OCI-LY1 (cell line): ENCODE measurements around the gene HNF1A.

Experiments used
- H2AFZ ChIP-seq: fragments of 200-600 bp; sonication (generic), shearing (Covaris generic); 2 replicates; pipeline ENCODE4 v1.6.0; 2014; ENCODE audit warnings: antibody characterized with exemption, mild to moderate bottlenecking, low read length
- H3F3A ChIP-seq: fragments of 200-600 bp; sonication (generic), shearing (Covaris generic); 2 replicates; pipeline ENCODE4 v1.6.0; 2014; ENCODE audit warnings: mild to moderate bottlenecking, antibody characterized with exemption, low read length, moderate library complexity; ENCODE audit not compliant: insufficient read depth
- H3K27ac ChIP-seq: fragments of 200-600 bp; sonication (generic); 2 replicates; pipeline ENCODE4 v1.5.1; 2014; ENCODE audit warnings: low read length, mixed run types, mild to moderate bottlenecking, low read depth; ENCODE audit not compliant: poor library complexity, severe bottlenecking
- H3K27me3 ChIP-seq: fragments of 200-600 bp; sonication (generic); 2 replicates; pipeline ENCODE4 v1.6.0; 2014; ENCODE audit warnings: antibody characterized with exemption, mild to moderate bottlenecking, low read length, moderate library complexity; ENCODE audit not compliant: insufficient read depth
- H3K36me3 ChIP-seq: fragments of 200-600 bp; sonication (generic); 2 replicates; pipeline ENCODE4 v1.6.1; 2014; ENCODE audit warnings: mild to moderate bottlenecking, antibody characterized with exemption, low read length, moderate library complexity, mixed read lengths; ENCODE audit not compliant: insufficient read depth
- H3K4me1 ChIP-seq: fragments of 200-600 bp; sonication (generic); 2 replicates; pipeline ENCODE4 v1.5.1; 2014; ENCODE audit warnings: mild to moderate bottlenecking, low read length, moderate library complexity; ENCODE audit not compliant: insufficient read depth, severe bottlenecking
- H3K4me2 ChIP-seq: fragments of 200-600 bp; sonication (generic), shearing (Covaris generic); 2 replicates; pipeline ENCODE4 v1.6.1; 2014; ENCODE audit warnings: low read length
- H3K4me3 ChIP-seq: fragments of 200-600 bp; sonication (generic); 2 replicates; pipeline ENCODE4 v1.5.1; 2014; ENCODE audit warnings: low read length, low read depth, mild to moderate bottlenecking, mixed read lengths; ENCODE audit not compliant: poor library complexity, severe bottlenecking
- H3K79me2 ChIP-seq: fragments of 200-600 bp; shearing (Covaris generic); 2 replicates; pipeline ENCODE4 v1.6.1; 2016; ENCODE audit warnings: mixed run types, low read length, mixed read lengths; ENCODE audit not compliant: insufficient read depth
- H3K9ac ChIP-seq: fragments of 200-600 bp; sonication (generic), shearing (Covaris generic); 2 replicates; pipeline ENCODE4 v1.6.1; 2014; ENCODE audit warnings: mild to moderate bottlenecking, low read length, mixed read lengths
- H3K9me2 ChIP-seq: fragments of 200-600 bp; sonication (generic), shearing (Covaris generic); 2 replicates; pipeline ENCODE4 v1.6.1; 2014; ENCODE audit warnings: low read depth, mild to moderate bottlenecking, low read length, mixed read lengths
- H3K9me3 ChIP-seq: fragments of 200-600 bp; shearing (Covaris generic); 2 replicates; pipeline ENCODE4 v1.6.1; 2014; ENCODE audit warnings: low read length, mixed read lengths
- H4K20me1 ChIP-seq: fragments of 200-600 bp; sonication (generic), shearing (Covaris generic); 2 replicates; pipeline ENCODE4 v1.6.0; 2016; ENCODE audit warnings: mild to moderate bottlenecking, low read length; ENCODE audit not compliant: insufficient read depth
- EZH2 ChIP-seq: fragments of 200-600 bp; sonication (generic), shearing (Covaris generic); IDR thresholded peaks from 2 replicates; pipeline ENCODE4 v1.8.0; 2017; ENCODE audit warnings: borderline replicate concordance, mixed run types, mild to moderate bottlenecking, antibody characterized with exemption, low read length, moderate library complexity, mixed read lengths
- TF ChIP-seq, protein P1 (sequence below): fragments of 200-600 bp; sonication (generic), shearing (Covaris generic); IDR thresholded peaks from 2 replicates; pipeline ENCODE4 v1.5.1; 2017; ENCODE audit warnings: mild to moderate bottlenecking, antibody characterized with exemption, low read length, moderate library complexity, mixed read lengths

The HNF1A gene

GRCh38 chr12:120977531-120978295 lies 630 bp upstream of the HNF1A start:
- TF ChIP-seq, protein P1, sequence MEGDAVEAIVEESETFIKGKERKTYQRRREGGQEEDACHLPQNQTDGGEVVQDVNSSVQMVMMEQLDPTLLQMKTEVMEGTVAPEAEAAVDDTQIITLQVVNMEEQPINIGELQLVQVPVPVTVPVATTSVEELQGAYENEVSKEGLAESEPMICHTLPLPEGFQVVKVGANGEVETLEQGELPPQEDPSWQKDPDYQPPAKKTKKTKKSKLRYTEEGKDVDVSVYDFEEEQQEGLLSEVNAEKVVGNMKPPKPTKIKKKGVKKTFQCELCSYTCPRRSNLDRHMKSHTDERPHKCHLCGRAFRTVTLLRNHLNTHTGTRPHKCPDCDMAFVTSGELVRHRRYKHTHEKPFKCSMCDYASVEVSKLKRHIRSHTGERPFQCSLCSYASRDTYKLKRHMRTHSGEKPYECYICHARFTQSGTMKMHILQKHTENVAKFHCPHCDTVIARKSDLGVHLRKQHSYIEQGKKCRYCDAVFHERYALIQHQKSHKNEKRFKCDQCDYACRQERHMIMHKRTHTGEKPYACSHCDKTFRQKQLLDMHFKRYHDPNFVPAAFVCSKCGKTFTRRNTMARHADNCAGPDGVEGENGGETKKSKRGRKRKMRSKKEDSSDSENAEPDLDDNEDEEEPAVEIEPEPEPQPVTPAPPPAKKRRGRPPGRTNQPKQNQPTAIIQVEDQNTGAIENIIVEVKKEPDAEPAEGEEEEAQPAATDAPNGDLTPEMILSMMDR: no peak
- TF ChIP-seq EZH2: no peak
- Histone ChIP-seq H3K79me2 (no peaks in the 10 kb centered on the region), H3K9ac (no peak overlapping the region), H2AFZ (no peak overlapping the region), H3K9me3 (no peaks in the 10 kb centered on the region), H3K36me3 (no peaks in the 10 kb centered on the region), H3K27me3 (peaks cover 7% of the 10 kb centered on the region; the same call in 1 of the 2 replicates), H3K4me2 (no peak overlapping the region), H4K20me1 (no peaks in the 10 kb centered on the region), H3K9me2 (no peaks in the 10 kb centered on the region), H3F3A (no peaks in the 10 kb centered on the region), H3K4me1 (no peaks in the 10 kb centered on the region), H3K4me3 (no peak overlapping the region), H3K27ac (no peak overlapping the region)

DNA sequence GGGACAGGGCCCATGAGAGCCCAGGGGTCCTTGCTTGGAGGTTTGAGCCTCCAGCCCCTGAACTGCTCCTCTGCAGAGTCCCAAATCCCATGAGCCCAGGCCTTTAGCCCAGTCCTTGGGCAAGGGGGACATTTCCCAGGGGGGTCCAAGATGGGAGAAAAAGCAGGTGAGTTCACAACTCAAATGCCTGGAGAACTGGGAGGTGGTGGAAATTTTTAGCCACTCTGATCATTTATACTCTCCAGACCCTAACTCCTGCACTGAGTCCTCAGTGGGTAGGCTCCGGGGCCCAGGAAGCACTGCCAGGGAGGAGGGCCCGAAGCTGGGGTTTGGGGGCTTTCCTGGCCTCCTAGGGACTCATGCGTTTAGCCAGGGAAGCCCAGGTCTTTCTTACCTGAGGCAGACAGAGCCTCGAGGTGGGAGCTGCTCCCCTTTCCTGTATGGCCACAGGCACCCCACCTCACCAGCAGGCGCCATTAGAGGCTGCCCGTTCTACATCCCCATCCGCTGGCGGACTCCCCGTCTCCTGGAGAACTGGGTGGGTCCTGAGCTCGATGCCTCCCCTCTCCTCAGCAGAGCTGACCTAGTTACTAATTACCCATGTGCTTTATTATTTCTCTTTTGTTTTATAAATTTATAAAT lies 998 bp downstream of the HNF1A start:
- TF ChIP-seq EZH2: no peak
- TF ChIP-seq, protein P1: no peak
- no peak overlapping the region for H3K4me3 ChIP-seq

GRCh38 chr12:120979862-120980696 lies 1.7 kb downstream of the HNF1A start:
- H3K9ac ChIP-seq: no peak overlapping the region
- H3K9me2 ChIP-seq: no peaks in the 10 kb centered on the region
- no peak overlapping the region for H3K4me3 ChIP-seq
- H3K36me3 ChIP-seq: no peaks in the 10 kb centered on the region
- no peaks in the 10 kb centered on the region for H3F3A ChIP-seq
- H3K79me2 ChIP-seq: no peaks in the 10 kb centered on the region
- H3K4me2 ChIP-seq: no peak overlapping the region
- no peaks in the 10 kb centered on the region for H4K20me1 ChIP-seq
- no peaks in the 10 kb centered on the region for H3K9me3 ChIP-seq
- peaks cover 7% of the 10 kb centered on the region; the same call in 1 of the 2 replicates for H3K27me3 ChIP-seq
- no peak overlapping the region for H2AFZ ChIP-seq
- no peaks in the 10 kb centered on the region for H3K4me1 ChIP-seq
- H3K27ac ChIP-seq: no peak overlapping the region
- TF ChIP-seq, protein P1: no peak

More for the DNA sequence above, 998 bp downstream of the HNF1A start:
- Histone ChIP-seq H2AFZ (no peak overlapping the region), H3K36me3 (no peaks in the 10 kb centered on the region), H3K27ac (no peak overlapping the region), H3K9me2 (no peaks in the 10 kb centered on the region), H3K4me2 (no peak overlapping the region), H3K79me2 (no peaks in the 10 kb centered on the region), H3K9ac (no peak overlapping the region), H3F3A (no peaks in the 10 kb centered on the region), H3K9me3 (no peaks in the 10 kb centered on the region), H3K27me3 (peaks cover 7% of the 10 kb centered on the region; the same call in 1 of the 2 replicates), H3K4me1 (no peaks in the 10 kb centered on the region), H4K20me1 (no peaks in the 10 kb centered on the region)
